COLO668 (cell line): ENCODE results near the gene CDC37L1.

Source experiments
- DNase-seq: peaks from one replicate; lab custom pipeline; 2025; ENCODE audit not compliant: unreplicated experiment; lab: John Stamatoyannopoulos, UW

CDC37L1 gene

DNA sequence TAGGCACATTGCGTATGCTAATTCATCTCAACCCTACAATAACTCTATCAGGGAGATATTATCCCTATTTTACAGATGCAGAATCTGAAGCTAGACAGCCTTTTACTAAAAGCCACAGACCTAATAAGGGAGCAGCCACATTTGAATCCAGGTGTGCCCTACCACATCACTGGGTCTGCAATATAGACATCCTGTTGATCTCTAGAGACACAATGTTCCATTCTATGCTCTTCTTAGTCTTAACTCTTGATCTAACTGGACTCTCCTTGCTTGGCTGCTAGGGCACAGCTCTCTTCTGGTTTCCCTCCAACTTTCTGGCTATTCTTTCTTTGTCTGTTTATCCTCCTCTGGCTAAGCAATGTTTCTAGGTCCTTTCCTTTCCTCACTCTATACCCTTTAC lies 11.7 kb upstream of the CDC37L1 start:
- no peak for DNase-seq

- no peak for DNase-seq
These were observed 10.8 kb upstream of the CDC37L1 start for GRCh38 chr9:4668604-4669003.

DNA sequence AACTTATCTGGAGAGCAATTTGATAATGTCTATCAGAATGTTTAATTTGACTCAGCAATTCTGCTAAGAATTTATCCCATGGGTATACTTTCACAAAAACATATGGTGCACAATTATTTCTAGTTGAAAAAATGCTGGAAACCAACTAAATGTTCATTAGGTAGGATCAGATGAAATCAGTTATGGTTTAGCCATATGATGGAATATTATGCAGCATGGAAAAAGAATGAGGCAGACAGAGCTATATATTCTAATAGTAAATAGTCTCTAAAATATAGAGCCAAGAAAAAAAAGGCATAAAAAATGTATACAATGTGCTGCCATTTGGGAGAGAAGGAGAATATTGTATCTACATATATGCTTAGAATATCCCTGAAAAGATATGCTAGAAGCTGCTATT lies 9.5 kb upstream of the CDC37L1 start:
- DNase-seq: no peak

- no peak for DNase-seq
These were observed 8.8 kb upstream of the CDC37L1 start for GRCh38 chr9:4670591-4670990.

DNA sequence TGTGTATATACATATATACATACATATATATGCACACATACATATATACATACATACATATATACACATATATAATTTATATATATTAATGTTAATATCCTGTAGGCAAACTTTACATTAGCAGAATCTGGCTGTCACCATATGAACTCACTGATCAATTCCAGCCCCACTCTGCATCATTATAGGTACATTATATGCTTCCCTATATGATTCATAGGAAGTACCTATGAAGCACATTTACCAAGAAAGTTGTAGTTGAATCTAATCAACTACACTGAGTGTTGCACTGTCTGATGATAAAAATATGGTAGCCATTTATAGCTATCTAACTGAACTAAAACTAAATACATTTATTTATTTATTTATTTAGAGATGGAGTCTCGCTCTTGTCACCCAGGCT lies 7.6 kb upstream of the CDC37L1 start:
- DNase-seq: no peak

DNA sequence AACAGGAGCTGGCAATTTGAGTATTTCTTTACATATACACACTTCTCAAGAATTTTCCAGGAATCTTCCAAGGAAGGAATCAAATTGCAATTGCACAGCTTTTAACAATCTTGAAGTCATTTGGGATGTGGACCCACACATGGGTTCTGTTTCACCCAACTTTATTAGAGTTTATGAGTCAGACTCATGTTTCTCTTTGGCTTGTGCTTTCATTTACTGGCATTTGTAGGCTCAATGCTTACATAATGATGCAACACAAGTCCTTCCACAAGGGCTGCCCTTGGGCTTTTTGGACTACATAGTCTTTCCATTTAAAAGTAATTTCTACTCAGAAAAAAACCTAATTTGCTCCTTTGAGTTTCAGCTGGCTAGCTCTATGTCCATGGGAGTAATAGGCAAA lies 4.6 kb upstream of the CDC37L1 start:
- DNase-seq: no peak

- DNase-seq: no peak
These were observed 2.0 kb upstream of the CDC37L1 start for GRCh38 chr9:4677392-4677791.

DNA sequence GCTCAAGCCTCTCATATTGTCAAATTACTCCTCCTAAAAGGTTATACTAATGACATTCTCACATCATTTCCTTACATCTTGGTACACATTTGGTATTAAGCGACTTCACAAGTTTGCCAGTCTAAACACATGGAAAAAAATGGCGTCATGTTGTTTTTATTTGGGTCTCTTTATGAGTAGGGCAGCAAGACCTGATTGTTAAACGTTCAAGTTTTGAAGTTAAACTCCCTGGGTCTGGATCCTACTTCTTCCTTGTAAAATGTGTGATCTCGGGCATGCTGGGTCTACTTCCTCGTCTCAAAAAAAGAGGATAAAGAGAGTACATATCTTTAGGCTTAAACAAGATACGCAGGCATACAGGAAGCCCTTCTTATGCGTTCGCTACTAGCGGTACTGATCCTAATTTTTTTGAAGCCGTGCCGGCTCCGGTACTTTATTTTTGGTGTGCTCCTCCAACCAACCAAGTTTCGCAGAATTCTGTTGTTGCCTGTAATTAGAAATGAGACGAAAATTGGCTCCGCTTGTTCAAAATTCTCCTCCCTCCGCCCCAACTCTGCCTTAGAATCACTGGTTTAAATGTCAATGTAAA lies 596 bp upstream of the CDC37L1 start:
- DNase-seq: no peak

DNA sequence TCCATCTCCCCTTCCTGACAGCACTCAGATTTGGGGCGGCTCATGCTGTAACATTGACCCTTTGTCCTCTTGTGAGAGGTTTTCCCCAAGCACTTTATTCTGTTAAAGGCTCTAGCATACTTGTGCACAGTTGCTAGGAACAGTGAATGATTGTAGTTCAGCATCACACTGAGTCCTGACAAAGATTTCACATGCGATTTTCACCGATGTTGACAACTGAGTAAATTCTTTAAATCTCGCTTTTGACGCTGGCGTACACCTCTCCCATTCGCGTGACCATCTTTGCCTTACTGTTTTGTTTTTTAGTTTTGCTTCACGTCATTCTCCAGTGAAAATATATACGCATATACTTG lies 780 bp downstream of the CDC37L1 start:
- DNase-seq: no peak

- no peak for DNase-seq
These were observed 1.4 kb downstream of the CDC37L1 start for GRCh38 chr9:4680750-4681149.

GRCh38 chr9:4684820-4685219 lies 5.5 kb downstream of the CDC37L1 start:
- DNase-seq: no peak

DNA sequence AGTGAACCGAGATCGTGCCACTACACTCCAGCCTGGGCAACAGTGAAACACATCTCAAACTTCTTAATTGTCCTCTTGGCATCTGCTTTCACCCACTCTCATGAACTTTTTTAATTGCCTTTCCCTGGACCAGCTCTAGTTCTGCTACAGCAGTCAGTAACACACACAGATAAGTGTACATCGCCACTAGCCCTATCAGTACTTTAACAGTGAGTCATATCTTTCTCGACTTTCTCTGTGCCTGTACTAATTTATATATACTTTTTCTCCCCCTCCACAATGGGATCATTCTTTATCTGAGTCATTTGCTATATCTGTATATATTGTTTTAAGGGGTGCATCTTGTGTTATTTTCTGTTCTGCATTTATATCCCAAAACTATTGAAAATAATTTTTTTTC lies 6.7 kb downstream of the CDC37L1 start:
- no peak for DNase-seq

- DNase-seq: no peak
These were observed 7.2 kb downstream of the CDC37L1 start for GRCh38 chr9:4686584-4686983.

- no peak for DNase-seq
These were observed 9.7 kb downstream of the CDC37L1 start for GRCh38 chr9:4689021-4689420.

DNA sequence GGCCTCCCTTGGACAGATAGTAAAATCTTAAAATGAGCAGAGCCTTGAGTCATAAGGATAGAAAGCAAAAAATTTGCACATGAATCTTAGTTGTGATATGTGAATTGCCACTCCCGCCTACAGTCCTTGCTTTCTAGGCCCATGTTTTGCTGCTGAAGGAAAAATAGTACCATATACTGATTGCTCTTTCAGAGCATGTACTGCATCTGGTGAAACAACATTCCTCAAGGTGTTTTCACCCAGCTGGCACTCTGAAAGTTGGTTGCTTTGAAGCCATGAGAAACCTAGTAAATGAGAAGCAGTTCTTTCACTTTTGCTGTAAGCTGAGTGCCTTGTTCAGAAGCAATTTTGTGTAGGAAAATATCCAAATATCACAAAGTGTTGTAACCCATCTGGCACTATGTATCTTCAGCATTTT lies 10.3 kb downstream of the CDC37L1 start:
- DNase-seq: no peak

GRCh38 chr9:4690144-4690543 lies 10.8 kb downstream of the CDC37L1 start:
- DNase-seq: no peak

- no peak for DNase-seq
These were observed 12.4 kb downstream of the CDC37L1 start for GRCh38 chr9:4691795-4692194.

DNA sequence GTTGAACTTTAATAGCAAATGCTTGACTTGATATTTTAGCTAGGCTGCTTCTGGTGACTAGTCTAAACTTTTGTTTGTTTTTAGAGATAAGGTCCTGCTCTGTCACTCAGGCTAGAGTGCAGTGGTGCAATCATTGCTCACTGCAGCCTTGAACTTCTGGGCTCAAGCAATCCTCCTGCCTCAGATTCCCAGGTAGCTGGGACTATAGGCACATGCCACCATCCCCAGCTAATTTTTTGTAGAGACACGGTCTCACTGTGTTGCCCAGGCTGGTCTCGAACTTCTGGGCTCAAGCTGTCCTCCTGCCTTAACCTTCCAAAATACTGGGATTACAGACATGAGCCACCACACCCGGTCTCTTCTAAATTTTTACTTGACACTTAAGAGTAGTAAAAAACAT lies 20.7 kb downstream of the CDC37L1 start:
- DNase-seq: no peak

DNA sequence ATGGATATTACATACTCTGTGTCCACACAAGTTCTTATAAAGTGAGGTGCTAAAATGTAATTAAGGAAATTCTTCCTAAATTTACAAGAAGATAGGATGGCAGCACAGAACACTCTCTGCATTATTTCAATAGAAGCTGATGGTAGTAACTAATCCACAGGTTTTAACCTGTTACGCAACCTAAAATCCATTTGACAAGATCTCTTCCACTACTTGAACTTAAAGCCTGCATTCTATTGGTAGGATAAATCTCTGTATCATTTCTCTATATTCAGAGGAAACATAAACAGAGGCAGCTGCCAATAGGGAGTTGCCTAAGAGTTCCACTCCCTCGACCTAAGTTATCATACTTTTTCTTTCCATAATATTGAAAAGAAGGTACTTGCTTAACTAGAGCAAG lies 21.6 kb downstream of the CDC37L1 start:
- no peak for DNase-seq

- no peak for DNase-seq
These were observed 22.2 kb downstream of the CDC37L1 start for GRCh38 chr9:4701526-4701925.

GRCh38 chr9:4704129-4704528 lies 24.8 kb downstream of the CDC37L1 start:
- DNase-seq: no peak

- no peak for DNase-seq
These were observed 26.7 kb downstream of the CDC37L1 start for GRCh38 chr9:4706021-4706420.

GRCh38 chr9:4706971-4707622 lies 27.7 kb downstream of the CDC37L1 start:
- DNase-seq: no peak
